ENCODE data around the gene HERC5.
"Not testable (repeated sequence)": the region's sequence is repeated elsewhere in the genome, so short reads cannot be mapped to it uniquely, and the experiment has no call there.

HERC5 gene

GRCh38 chr4:88448211-88448765, 8.6 kb upstream of the HERC5 start:
- not testable (repeated sequence) for DNase-seq (ENCODE audit: low spot score)

GRCh38 chr4:88448889-88449288, 8.0 kb upstream of the HERC5 start:
- no peak for DNase-seq (ENCODE audit: low spot score)

GRCh38 chr4:88449290-88449689, 7.6 kb upstream of the HERC5 start:
- no peak for DNase-seq (ENCODE audit: low spot score)

GRCh38 chr4:88451205-88451604, 5.7 kb upstream of the HERC5 start:
- DNase-seq (ENCODE audit: low spot score), result no peak

- no peak for DNase-seq (ENCODE audit: low spot score)
Measured at GRCh38 chr4:88452912-88453311, 4.0 kb upstream of the HERC5 start.

GRCh38 chr4:88457307-88458103, 586 bp downstream of the HERC5 start:
- no peak for DNase-seq (ENCODE audit: low spot score)

- no peak for DNase-seq (ENCODE audit: low spot score)
Measured at GRCh38 chr4:88458104-88458740, 1.3 kb downstream of the HERC5 start.

- no peak for DNase-seq (ENCODE audit: low spot score)
Measured at GRCh38 chr4:88465653-88466192, 8.8 kb downstream of the HERC5 start.

- no peak for DNase-seq (ENCODE audit: low spot score)
Measured at GRCh38 chr4:88467392-88467791, 10.5 kb downstream of the HERC5 start.

- no peak for DNase-seq (ENCODE audit: low spot score)
Measured at GRCh38 chr4:88477229-88477860, 20.4 kb downstream of the HERC5 start.

- DNase-seq (ENCODE audit: low spot score), result no peak
Measured at GRCh38 chr4:88478247-88478646, 21.3 kb downstream of the HERC5 start.

- DNase-seq (ENCODE audit: low spot score), result no peak
Measured at GRCh38 chr4:88481537-88481936, 24.6 kb downstream of the HERC5 start.

GRCh38 chr4:88489100-88489761, 32.3 kb downstream of the HERC5 start:
- no peak for DNase-seq (ENCODE audit: low spot score)

GRCh38 chr4:88497859-88498409, 41.0 kb downstream of the HERC5 start:
- DNase-seq (ENCODE audit: low spot score), result no peak

GRCh38 chr4:88503344-88503743, 46.4 kb downstream of the HERC5 start:
- DNase-seq (ENCODE audit: low spot score), result no peak

- no peak for DNase-seq (ENCODE audit: low spot score)
Measured at GRCh38 chr4:88511236-88511635, 54.3 kb downstream of the HERC5 start.

- DNase-seq (ENCODE audit: low spot score), result no peak
Measured at GRCh38 chr4:88514557-88515511, 57.9 kb downstream of the HERC5 start.

GRCh38 chr4:88516746-88517145, 59.8 kb downstream of the HERC5 start:
- DNase-seq (ENCODE audit: low spot score), result no peak

- no peak for DNase-seq (ENCODE audit: low spot score)
Measured at GRCh38 chr4:88517825-88518224, 60.9 kb downstream of the HERC5 start.

GRCh38 chr4:88518911-88519310, 62.0 kb downstream of the HERC5 start:
- no peak for DNase-seq (ENCODE audit: low spot score)
